Kidney (tissue), 14 donors: ENCODE measurements around the gene ANKS6. TPM values are rescaled to one million over a fixed set of nuclear protein-coding genes. Genes with fewer than 3 reads are reported as not detected.

Experiments used
- DNase-seq, 5 donors: peaks; one replicate each; pipeline ENCODE4 v3.0.0-alpha.2; 2013 to 2020
- FAIRE-seq: peaks from 2 replicates; lab custom pipeline; 2012; peaks lifted over from hg19 to GRCh38; lab: Jason Lieb, UNC
- H3K27ac ChIP-seq, 2 donors: one replicate each; pipeline ENCODE4 v1.7.0; 2013; ENCODE audit warnings: low read depth in 2 of 2, low read length in 2 of 2, inconsistent platforms in 1 of 2
- H3K27me3 ChIP-seq: one replicate; pipeline ENCODE4 v1.7.1; 2013; ENCODE audit warnings: low read length, inconsistent platforms; ENCODE audit not compliant: control insufficient read depth, insufficient read depth
- H3K36me3 ChIP-seq, 3 donors: one replicate each; pipeline versions ENCODE4 v1.7.0 to v1.7.1; 2013; ENCODE audit warnings: low read length in 3 of 3, control low read depth in 1 of 3, inconsistent platforms in 1 of 3; ENCODE audit not compliant: insufficient read depth in 3 of 3, control insufficient read depth in 2 of 3
- H3K4me1 ChIP-seq, 3 donors: one replicate each; pipeline versions ENCODE4 v1.7.0 to v1.7.1; 2013; ENCODE audit warnings: low read length in 3 of 3, inconsistent platforms in 1 of 3, low read depth in 1 of 3; ENCODE audit not compliant: control insufficient read depth in 2 of 3, insufficient read depth in 2 of 3
- H3K4me3 ChIP-seq, 3 donors: one replicate each; pipeline versions ENCODE4 v1.7.0 to v1.8.1; 2013; ENCODE audit warnings: low read length in 3 of 3, control low read depth in 1 of 3, inconsistent platforms in 1 of 3
- H3K9ac ChIP-seq, 3 donors: one replicate each; pipeline versions ENCODE4 v1.7.0 to v1.7.1; 2013; ENCODE audit warnings: low read length in 3 of 3, control low read depth in 1 of 3, inconsistent platforms in 1 of 3
- H3K9me3 ChIP-seq, 3 donors: one replicate each; pipeline versions ENCODE4 v1.7.0 to v1.7.1; 2013; ENCODE audit warnings: low read length in 3 of 3, control low read depth in 1 of 3, inconsistent platforms in 1 of 3; ENCODE audit not compliant: control insufficient read depth in 2 of 3, insufficient read depth in 1 of 3
- CTCF ChIP-seq: IDR thresholded peaks from 3 replicates; pipeline ENCODE4 v1.5.1; 2012; ENCODE audit warnings: mild to moderate bottlenecking, moderate library complexity, borderline replicate concordance; ENCODE audit not compliant: insufficient read depth; ENCODE audit errors: extremely low read depth
- intact Hi-C: fragments of 100-400 bp; cut with DNase I; formaldehyde crosslinking; loops from one replicate; pipeline ENCODE4 v1.11.1; 2022
- polyA plus RNA-seq: library from polyadenylated mRNA; stranded (reverse); fragments of 350-450 nt; fragmentation: Illumina TruSeq; extraction: RNeasy Lipid Tissue Mini Kit (QIAGEN cat#74804); gene quantifications from one replicate; pipeline ENCODE4 v1.2.3, GENCODE V29; 2014; ENCODE audit warnings: low read depth, low replicate concordance; ENCODE audit not compliant: insufficient read depth
- total RNA-seq: library from RNA; stranded (reverse); fragmentation: NEBNext Ultra II Directional; extraction: Animal tissue kit (Norgen Biotek cat#: 25700); gene quantifications from one replicate; pipeline ENCODE4 v1.2.1, GENCODE V29; 2021
- donor health status: control.
- donor health status: control.
- donor health status: control.
- donor health status: control.
- donor health status: control.
- donor health status: DM: yes; HTN: yes; CAD: no.
- donor health status: Normal renal cell carcinoma (clear cell type).

The ANKS6 gene
- total and polyA plus RNA-seq, 2 donors from 2014 or later = 22.0 to 31.8 TPM

DNA sequence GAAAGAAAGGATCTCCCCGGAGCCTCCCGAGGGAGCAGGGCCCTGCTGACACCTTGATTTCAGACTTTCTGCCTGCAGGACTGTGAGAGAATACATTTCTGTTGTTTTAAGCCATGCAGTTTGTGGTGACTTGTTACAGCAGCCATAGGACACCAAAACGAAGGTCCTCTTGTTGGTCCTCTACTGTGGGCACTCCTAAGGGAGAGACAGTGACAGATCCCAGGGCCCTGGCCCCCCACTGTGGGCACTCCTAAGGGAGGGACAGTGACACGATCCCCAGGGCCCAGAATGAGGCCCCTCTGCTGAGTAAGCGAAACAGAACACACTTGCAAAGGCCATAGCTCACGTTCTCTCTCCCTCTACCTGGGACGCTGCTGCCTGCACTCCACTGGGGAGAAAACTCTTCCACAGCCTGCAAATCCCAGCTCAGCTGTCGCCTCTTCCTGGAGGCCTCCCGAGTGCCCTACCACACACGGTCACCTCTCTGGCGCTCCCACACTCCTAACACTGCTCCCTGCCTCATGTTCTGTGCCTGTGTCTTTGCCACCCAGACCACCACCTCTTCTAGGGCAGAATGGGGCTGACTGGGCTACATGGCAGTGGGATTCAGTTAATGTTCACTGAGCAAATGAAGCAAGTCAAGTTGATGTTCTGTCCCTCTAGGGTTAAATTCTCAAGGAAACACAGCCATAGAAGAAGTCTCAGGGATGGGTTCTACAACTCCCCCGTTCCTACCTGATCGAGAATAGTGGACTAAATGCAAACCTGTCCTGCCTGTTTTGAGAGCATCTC, 23.8 kb downstream of the ANKS6 start:
- intact Hi-C loops = no loop called here
- no peak overlapping the region for H3K27ac ChIP-seq
- H3K4me1 ChIP-seq = no peaks in the 10 kb centered on the region
- no peak overlapping the region for H3K4me3 ChIP-seq
- no peaks in the 10 kb centered on the region for H3K27me3 ChIP-seq
- FAIRE-seq (no peak), DNase-seq (no peak)
- H3K36me3 ChIP-seq = peaks cover 7 to 36% (median 30%) of the 10 kb centered on the region in 3 donors
- no peaks in the 10 kb centered on the region for H3K9me3 ChIP-seq
- TF ChIP-seq CTCF = no peak
- no peak overlapping the region for H3K9ac ChIP-seq

DNA sequence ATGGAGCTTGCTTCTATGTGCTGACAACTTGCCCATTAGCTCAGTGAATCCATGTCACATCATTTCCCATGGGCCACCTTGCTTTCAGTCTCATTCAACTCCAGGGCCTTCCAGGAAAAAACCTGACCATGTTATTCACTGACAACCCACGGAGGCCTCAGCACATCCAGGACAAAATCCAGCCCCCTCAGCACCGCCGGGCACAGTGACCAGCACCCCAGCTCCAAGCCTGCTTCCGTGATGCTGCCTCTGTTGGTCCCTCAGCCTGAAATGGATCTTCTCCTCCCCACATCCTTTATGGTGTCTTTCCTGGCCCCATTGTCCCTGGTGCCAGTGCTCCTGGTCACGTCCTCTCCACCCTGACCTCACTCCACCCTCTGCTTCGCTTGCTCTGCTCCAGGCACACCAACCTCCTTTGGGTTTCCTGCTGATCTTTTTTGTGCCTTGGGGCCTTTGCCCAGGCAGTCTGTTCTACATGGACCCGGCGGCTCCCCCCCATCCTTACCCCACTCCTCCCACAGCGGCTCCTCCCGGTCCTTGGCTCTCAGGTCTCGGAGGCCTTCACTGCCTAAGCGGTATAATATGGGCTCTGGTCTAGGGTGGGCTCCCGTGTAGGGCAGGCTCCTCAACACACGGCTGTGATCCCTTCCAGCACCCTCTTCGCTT, 25.0 kb downstream of the ANKS6 start:
- intact Hi-C loops = no loop called here
- DNase-seq (no peak), FAIRE-seq (no peak)
- H3K9ac ChIP-seq = no peak overlapping the region
- H3K36me3 ChIP-seq = peaks cover 7 to 42% (median 34%) of the 10 kb centered on the region in 3 donors
- no peak overlapping the region for H3K27ac ChIP-seq
- no peaks in the 10 kb centered on the region for H3K9me3 ChIP-seq
- no peak for TF ChIP-seq CTCF
- no peak overlapping the region for H3K4me3 ChIP-seq
- H3K27me3 ChIP-seq = no peaks in the 10 kb centered on the region
- no peaks in the 10 kb centered on the region for H3K4me1 ChIP-seq

GRCh38 chr9:98770717-98771116, 25.6 kb downstream of the ANKS6 start:
- Histone ChIP-seq H3K9me3 (no peaks in the 10 kb centered on the region), H3K36me3 (peaks cover 7 to 42% (median 34%) of the 10 kb centered on the region in 3 donors), H3K9ac (no peak overlapping the region), H3K4me1 (no peaks in the 10 kb centered on the region), H3K27me3 (no peaks in the 10 kb centered on the region), H3K27ac (no peak overlapping the region), H3K4me3 (no peak overlapping the region)
- FAIRE-seq (no peak), DNase-seq (no peak)
- no peak for TF ChIP-seq CTCF
- intact Hi-C loops = no loop called here
